NCI-H2107 (cell line): ENCODE data around the gene PAPPA.

Experiments used
- DNase-seq: peaks from one replicate; lab custom pipeline; 2025; lab: John Stamatoyannopoulos, UW

The PAPPA gene

GRCh38 chr9:116152941-116153764 is 438 bp upstream of the PAPPA start:
- no peak for DNase-seq

- no peak for DNase-seq
Observed at GRCh38 chr9:116154334-116154975, 864 bp downstream of the PAPPA start.

DNA sequence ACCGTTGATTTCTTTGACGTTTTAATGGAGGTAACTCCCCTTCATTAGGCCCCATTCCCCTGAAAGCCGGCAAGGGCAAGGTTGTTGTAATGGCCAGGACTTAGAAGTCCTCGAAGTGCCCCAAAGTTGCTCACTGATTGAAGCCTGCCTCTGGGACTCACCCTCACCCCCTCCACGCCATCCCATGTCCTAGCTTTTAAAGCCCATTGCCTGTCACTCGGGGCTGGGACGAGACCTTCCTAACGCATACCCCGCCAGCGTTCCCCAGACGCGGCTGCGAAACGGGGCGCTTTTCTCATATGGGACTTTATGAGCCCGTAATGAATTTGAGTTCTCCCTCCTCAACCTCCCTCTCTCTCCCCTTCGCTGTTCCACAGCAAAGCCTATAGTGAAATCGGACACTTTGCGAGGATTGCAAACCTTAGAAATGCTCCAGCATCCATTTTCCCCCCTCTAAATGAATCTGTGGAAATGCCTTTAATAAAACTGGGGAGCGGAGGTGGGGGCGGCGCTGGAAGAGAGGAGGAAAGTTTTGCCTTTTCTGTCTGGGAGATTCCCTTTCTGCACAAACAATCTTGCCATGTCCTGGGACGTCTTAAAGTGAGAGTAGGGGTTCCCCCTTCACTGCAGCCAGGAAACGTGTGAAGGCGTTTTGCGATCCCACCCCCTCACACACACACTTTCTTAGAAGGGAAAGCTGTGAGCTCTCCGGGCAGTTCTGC is 1.5 kb downstream of the PAPPA start:
- DNase-seq: no peak

DNA sequence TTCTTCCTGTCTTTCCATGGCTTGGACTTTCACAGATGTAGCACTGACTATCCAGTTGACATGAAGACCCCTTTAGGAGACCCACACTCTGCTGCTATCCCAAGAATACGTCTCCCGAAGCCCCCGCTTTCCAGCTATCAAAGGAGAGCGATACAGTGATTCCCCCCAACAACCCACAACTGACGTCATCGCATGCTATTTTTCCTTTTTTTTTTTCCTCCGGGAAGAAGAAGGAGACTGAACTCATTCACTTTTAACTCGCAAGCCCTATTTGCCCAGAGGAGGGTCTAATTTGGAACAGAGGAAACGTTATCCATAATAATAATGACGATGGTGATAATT is 2.1 kb downstream of the PAPPA start:
- DNase-seq: no peak

GRCh38 chr9:116156621-116157314 is 3.2 kb downstream of the PAPPA start:
- peak; percentile 49 for DNase-seq

DNA sequence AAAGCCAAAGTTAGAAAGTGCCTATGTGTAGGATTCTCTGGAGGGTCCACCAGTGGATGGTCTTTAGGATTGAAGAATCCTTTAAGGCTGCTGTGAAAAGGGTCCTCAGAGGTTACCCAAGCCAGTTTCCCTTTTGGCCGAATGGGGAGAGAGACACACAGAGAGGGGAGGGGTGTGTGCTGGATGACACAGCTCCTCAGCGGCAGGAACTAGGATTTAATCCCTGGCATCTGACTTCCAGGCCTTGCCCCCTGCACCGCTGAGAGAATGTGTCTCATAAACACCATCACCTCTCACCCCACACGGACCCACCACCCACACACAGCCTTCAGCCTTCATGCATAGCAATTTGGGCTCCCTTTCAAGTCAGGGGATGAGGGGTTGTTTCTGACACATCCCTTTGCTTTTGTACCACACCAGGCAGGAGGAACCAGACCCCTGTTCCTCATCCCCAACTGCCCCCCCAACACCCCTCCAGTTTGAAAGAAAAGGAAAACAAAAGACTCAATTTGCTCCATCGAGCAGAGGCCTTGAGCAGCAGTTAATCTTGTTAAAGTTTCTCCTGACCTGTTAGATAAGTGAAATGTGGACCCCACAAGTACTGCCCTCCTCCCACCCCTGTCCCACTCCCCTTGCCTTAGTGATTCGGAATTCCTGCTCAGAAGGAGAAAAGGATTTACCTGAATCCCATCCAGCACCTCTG is 4.0 kb downstream of the PAPPA start:
- no peak for DNase-seq

DNA sequence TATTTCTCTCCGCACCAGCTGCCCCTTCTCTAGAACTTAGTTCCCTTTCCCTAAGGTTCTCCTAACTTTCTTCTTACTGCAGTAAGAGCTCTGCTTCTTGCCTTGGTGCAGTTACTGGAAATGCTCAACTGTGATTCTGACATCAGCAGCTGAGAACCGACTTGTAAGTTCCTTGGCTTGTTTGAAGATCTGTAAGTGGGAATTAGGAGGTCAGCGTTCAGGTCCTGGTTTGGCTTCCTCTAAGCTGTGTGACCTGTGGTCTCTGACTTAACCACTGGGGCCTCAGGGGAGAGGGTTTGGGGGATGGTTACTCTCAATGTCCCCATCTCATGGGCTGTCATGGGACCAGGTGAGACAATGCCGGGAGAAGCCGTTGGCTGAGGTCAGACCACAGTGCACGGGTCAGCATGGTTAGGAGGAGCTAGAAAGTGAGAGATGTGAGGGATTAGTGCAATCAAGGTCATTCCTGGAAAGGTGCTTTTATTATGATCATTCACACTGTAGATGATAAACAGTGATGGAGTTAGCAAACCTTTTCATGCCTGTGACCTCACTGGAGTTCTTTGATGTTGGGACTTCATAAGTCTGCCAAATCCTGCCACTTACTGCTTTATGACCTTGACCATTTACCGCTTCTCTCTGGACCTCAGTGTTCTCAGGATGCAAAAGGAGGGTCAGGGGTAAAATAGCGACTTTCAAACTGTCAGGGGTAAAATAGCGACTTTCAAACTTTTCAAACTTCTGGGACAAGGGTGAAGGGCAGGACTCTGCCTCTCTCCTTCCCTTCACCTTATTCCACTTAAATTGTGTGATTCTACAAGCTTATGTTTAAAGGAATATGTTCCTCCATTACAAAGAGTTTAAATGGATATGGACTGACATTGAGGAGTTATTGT is 7.3 kb downstream of the PAPPA start:
- no peak for DNase-seq

DNA sequence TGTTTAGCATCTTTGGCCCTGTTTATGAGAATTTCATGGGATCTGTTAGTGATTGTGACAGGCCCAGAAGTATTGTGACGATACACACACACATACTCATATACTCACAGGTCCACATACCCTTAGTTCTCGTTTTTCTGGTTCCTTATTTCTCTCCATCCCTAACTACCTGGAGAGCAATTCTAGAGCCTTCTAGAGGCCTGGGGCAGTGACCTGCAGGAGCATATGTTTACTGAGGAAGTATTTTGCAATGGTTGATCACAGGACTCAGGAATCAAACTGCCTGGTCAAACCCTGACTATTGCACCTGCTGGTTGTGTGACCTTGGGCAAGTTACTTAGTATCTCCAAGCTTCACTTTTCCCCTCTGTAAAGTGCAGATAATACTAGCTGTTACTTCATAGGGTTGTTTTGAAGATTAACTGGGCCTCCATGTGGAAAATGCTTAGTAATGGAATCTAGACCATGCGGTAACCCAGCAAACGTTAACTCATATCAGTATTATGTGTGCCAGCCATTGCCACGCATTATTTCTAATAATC is 8.7 kb downstream of the PAPPA start:
- DNase-seq: no peak

- DNase-seq: no peak
Observed at GRCh38 chr9:116163293-116164055, 9.9 kb downstream of the PAPPA start.

- no peak for DNase-seq
Observed at GRCh38 chr9:116165912-116166311, 12.3 kb downstream of the PAPPA start.

DNA sequence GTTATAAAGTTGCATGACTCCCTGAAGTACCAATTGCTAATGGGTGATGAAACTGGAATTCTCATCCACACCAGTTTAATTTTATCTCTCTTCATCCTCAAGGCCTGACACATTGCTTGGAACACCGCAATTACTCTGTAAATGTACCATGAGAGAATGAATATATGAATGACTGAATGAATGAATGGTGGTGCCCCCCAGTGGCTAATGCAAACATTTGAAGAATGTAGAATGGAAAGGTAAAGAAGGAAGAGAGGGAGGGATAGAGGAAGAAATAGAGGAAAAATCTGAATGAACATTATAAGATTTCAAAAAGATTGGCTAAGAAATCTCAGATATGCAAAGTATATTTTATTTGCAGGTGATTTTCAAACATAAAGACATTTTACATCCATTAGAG is 13.1 kb downstream of the PAPPA start:
- no peak for DNase-seq

DNA sequence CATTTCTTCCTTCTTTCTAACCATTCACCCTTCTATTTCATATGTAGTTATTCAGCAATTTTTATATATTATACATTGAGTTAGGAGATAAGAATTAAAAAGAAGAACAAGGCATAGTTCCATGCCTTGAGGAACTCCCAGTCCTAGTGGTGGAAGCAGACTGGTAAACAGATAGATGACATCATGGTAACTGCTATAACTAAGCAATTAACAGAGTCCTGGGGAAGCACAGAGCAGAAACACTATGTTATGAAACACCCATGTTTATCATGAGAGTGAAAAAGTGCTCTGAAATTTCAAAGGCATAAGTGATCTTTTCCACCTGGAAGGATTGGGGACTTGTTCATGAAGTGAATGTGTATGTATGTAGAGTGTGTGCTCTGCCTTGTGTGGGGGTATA is 14.6 kb downstream of the PAPPA start:
- DNase-seq: no peak

- DNase-seq: no peak
Observed at GRCh38 chr9:116172216-116172615, 18.6 kb downstream of the PAPPA start.

DNA sequence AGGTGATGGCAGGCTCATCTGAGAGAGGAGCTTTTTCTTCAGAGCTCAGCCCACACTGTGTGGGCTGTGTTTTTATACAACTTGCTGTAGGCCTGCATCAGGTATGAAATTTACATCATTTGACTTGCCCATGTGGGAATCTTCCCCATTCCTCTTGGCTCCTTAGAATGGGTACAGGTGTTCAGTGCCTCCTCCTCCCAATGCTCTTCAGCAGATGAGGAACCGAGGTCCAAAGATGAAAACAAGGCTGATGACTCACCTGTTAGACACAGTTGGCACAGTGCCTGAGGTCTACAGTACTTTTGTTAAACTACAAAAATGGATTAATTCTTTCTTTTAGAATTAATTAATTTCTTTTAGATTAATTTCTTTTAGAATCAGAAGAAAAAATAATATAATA is 20.8 kb downstream of the PAPPA start:
- DNase-seq: no peak

- DNase-seq: no peak
Observed at GRCh38 chr9:116175614-116176013, 22.0 kb downstream of the PAPPA start.

- DNase-seq: no peak
Observed at GRCh38 chr9:116178481-116179211, 25.1 kb downstream of the PAPPA start.

- no peak for DNase-seq
Observed at GRCh38 chr9:116179568-116179967, 26.0 kb downstream of the PAPPA start.

- DNase-seq: no peak
Observed at GRCh38 chr9:116181853-116182610, 28.4 kb downstream of the PAPPA start.
